HG02938 (cell line): Measurements from ENCODE around the gene CSAD.

Experiments used
- ATAC-seq: cut with Tn5 transposase; IDR thresholded peaks from one replicate; pipeline ENCODE4 v1.9.1; 2021; ENCODE audit warnings: mild to moderate bottlenecking, moderate library complexity; ENCODE audit not compliant: unreplicated experiment

CSAD gene

DNA sequence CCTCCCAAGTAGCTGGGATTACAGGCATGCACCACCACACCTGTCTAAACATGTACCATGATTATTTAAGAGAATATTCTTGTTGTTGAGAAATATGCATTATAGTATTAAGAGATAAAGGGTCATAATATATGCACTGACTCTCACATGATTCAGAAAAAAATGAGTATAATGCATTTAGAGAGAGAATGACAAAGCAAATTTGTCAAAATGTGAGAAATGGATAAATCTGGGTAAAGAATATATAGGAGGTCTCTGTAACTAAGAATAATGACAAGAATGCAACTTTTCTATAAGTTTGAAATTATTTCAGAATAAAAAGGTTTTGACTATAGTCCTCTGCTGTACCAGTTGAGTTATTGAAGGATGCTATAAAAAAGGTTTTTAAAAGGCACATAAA, 28.3 kb downstream of the CSAD start:
- ATAC-seq: no peak

DNA sequence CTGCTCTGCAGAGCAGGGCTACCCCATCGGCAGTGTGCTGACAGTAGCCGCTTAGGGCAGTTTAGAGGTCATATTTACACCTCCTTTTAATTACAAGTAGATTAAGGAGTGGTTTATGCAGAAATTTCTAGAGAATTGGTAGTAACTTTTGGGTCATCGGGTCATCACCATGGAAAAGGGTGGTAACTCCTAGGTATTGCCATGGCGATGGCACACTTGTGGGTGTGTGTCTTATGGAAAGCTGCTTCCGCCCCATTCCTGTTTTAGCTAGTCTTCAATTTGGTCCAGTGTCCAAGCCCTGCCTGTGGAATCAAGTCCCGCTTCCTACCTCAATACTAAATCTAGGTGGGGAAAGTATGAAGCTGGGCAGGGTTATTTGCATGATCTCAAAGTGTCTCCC, 29.7 kb downstream of the CSAD start:
- ATAC-seq: no peak

DNA sequence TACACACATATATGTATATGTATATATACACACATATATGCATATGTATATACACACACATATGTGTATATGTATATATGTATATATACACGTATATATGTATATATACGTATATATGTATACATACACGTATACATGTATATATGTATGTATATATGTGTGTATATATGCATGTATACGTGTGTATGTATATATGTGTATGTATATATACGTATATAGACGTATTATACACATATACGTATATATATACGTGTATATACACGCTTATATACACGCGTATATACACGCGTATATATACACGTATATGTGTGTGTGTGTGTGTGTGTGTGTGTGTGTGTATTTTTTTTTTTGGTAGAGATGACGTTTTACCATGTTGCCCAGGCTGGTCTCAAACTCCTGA, 33.1 kb downstream of the CSAD start:
- ATAC-seq: no peak

DNA sequence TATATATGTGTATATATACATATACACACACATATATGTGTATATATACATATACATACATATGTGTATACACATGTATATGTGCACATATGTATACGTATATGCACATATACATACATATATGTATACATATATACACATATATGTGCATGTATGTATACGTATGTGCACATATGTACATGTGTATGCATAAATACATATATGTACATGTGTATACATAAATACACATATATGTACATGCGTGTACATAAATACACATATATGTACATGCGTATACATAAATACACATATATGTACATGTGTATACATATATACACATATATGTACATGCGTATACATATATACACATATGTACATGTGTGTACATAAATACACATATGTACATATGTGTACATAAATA, 33.5 kb downstream of the CSAD start:
- ATAC-seq: no peak

DNA sequence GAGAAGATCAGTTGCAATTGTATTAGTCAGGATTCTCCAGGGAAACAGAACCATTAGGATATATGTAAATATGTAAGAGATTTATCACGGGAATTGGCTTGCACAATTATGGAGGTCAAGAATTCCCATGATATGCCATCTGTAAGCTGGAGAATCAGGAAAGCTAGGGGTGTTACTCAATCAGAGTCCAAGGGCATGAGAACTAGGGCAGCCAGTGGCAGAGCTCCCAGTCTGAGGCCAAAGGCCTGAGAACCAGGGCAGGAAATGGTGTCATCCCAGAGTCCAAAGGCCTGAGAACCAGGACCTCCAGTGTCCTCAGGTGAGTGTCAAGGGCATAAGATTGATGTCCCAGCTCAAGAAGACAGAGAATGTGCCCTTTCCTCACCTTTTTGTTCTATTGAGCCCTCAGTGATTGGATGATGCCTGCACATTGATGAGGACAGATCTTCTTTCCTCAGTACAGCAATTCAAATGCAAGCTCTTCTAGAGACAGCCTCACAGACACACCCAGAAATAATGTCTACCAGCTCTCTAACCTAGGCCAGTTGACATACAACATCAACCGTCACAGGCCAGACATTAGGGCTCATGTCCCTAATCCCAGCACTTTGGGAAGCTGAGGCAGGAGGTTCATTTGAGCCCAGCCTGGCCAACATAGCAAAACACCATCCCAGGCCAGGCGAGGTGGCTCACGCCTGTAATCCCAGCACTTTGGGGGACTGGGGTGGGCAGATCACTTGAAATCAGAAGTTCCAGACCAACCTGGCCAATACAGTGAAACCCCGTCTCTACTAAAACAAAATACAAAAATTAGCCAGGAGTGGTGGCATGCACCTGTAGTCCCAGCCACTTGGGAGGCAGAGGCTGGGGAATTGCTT, 35.1 kb downstream of the CSAD start:
- ATAC-seq: no peak

DNA sequence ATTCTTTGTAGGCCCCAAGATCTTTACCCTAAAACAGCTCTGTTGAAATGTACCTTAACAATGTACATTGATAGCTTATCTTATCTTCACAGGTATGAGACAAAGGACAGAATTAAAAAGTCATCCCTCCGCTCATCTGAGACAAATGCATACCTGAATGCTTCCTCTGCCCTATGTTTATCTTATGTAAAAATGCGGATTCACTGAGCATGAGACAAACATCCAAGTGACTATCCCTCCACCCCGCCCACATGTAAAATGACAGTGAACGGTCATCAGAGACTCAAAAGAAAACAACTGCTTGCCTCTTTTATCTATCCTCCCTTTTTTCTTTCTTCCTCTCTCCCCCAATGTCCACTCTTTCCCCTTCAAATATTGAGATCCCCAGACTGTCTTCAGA, 37.4 kb downstream of the CSAD start:
- ATAC-seq: no peak

DNA sequence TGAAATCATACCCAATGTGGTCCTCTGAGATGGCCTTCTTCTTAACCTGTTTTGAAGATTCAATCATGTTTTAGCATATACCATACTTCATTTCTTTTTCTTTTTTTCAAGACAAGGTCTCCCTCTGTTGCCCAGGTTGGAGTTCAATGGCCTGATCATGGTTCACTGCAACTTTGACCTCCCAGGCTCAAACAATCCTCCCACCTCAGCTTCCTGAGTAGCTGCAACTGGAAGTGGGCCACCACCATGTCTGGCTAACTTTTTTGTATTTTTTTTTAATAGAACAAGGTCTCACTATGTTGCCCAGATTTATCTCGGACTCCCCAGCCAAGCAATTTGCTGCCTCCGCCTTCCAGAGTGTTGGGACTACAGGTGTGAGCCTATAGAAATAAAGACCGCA, 47.0 kb downstream of the CSAD start:
- ATAC-seq: no peak

DNA sequence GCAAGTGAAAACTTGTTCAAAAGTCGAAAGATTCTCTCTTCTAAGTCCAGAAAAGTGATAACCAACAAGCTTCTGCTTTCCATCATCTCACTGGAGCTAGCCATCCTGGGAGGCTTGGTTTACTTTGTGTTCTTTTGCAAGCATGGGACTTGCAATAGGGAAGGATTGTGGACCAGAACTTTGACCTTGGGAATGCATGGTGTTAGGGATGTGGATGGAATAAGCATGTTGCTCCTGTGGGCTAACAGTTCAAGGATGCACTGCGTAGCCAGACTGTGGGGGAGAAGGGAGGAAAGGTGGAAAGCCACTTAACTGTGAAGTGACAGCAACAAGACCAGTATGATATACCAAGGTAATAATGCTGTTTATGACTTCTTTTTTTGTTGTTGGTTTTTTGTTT, 48.9 kb downstream of the CSAD start:
- no peak for ATAC-seq

DNA sequence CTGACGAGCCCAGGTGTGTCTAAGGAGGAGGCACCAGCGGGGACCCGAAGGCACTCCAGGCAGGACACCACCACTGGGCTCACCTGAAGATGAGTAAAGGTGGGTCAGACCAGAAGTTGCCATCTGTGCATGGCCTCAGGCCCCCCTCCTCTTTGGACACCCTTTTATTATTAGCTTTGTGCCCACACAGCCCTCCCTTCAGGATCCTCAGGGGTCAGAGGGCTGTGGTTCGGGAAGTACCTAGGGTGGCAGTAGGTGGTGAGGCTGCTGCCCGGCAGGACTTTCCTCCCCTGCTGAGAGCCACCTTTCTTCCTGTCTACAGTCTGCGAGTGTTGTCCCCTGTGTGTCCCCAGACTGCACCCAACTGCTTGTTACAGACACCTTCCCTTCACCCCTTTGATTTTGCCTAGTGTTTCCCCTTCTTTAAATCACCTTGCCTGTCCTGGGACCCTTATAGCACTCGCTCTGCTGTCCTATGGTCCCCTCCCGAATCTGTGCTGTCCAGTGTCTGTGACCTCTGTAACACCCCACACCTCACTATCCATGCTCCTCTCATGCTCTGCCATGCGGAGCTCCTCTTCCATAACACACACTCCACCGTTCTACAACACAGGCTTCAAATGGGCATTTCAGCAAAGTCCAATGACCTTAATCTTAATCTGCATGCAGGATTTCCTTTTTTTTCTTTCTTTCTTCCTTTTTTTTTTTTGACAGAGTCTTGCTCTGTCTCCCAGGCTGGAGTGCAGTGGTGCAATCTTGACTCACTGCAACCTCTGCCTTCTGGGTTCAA, 51.8 kb downstream of the CSAD start:
- ATAC-seq: no peak

DNA sequence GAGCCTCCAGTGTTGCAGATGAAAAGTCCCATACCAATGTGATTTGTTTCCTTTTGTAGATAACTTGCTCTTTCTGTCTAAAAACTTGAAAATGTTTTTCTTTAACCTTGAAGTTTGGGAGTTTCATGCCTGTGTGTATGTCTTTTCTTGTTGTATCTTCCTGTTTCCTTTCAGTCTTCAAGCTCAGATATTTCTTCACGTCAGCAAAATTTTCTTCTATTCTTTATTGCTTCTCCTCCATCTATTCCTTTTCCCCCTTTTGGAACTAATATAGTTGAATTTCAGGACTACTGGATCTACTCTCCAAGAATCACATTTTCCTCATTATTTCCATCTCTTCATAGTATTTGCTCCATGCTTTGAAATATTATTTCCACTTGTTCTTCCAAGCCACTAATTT, 53.6 kb downstream of the CSAD start:
- ATAC-seq: no peak

DNA sequence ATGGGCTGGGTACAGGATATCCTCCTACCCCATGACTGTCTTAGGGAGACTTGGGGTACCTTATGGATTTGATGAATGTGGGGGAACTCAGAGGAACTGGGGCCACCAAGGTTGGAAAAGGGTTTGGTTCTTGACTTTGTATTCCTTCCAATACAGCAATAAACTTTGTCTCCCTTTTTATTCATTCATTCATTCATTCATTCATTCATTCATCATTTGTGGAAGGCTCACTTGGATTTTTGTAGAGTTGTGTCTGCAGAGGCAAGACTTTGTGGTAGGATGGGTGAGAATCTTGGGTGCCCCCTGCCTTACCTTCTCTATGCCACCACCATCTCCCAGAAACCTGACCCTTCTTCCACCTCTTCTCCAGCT, 56.4 kb downstream of the CSAD start:
- no peak for ATAC-seq

DNA sequence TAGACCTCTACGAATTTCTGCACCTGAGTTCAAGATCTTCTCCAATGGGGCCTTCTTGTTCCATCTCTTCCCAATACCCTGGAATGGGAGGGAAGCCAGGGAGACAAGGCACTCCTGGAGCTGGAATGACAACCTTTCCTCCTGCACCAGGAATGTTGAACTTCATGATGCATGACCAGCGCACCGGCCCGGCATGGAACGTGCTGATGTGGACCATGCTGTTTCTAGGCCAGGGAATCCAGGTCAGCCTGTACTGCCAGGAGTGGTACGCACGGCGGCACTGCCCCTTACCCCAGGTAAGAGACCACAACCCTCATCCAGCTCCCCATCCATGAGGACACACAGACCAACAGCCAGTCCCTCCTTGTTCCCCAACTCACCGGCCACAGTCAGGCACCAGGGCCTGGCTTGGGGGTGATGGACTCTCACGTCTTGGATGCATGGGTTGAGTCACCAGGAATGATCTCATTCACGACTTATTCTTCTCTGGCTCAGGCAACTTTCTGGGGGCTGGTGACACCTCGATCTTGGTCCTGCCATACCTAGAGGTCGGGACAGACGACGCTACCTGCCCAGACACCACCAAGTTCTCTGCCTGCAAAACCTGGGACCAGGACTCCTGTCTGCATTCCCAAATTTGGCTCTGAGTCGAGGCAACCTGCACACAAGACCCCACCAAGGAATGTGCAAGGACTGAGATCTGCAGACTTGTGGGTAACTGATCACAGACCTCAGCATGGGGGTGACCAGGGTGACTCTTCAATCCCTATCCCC, 57.0 kb downstream of the CSAD start:
- no peak for ATAC-seq

DNA sequence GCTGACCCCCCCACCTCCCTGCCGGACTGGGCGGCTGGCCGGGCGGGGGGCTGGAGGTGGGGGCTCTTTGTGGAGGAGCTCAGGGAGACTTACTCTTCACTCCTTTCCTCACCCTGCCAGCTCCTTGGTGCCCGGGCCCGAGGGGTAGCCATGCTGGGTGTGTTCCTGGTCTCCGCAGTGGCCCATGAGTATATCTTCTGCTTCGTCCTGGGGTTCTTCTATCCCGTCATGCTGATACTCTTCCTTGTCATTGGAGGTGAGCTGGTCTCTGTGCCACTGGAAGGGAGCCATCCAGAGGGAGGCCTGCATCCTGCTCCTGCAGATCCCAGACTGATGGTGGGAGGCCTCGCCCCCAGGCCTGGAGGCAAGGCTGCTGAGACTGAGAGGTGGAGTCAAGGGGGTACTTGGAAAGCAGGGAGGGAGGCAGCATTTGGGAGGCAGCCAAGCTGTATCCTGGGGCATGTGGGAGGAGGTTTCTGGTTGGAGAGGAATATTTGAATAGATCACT, 57.7 kb downstream of the CSAD start:
- no peak for ATAC-seq

DNA sequence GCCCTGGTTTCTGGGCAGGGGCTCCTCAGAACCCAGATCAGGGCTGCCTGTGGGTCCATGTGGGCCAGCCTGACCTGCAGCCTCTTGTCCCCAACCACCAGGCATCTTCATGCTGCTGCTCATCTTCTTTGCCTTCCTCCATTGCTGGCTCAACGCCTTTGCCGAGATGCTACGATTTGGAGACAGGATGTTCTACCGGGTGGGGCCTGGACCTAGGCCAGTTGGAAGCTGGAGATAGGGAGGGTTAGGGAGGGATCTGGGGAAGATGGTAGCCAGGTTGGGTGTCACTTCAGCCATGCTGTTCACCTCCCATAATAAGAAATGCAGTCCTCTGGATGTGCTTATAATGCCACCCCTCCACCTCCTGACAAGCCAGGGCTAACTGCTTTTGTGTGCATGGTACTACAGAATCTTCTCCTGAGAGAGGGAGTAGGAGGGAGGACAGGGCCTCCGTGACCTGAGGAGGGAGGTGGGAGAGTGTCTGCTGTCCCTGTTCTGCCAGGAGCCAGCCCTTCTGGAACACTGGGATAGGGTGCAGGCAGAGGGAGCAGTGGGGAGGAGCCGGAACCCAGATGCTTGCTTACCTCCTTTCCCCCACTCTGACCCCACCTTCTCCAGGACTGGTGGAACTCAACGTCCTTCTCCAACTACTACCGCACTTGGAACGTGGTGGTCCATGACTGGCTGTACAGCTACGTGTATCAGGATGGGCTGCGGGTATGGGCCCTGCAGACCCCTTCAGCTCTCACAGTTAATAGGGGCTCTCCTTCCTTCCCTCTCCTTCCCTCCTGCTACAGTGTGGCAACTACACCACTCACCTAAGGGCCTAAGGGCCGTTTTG, 59.8 kb downstream of the CSAD start:
- ATAC-seq: no peak

DNA sequence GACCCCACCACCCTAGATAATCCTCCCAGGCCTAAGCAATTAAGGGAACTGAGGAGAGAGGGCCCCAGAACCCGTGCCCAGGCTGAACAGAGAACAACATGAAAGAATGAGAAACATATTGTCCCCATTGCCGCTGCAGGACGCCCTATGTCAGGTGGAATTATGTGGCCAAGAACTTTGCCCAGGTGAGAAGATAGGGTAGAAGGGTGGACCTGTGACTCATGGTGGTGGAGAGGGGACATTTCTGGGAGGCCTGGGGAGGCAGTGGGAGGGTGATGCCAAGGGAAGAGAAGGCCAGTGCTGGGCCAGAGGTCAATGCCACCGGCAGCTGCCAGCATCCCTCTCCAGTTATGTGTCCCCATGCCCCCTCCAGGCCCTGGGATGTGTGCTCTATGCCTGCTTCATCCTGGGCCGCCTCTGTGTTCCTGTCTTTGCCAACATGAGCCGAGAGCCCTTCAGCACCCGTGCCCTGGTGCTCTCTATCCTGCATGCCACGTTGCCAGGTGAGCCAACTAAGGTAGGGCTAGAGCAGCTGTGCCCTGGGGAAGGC, 61.9 kb downstream of the CSAD start:
- no peak for ATAC-seq

DNA sequence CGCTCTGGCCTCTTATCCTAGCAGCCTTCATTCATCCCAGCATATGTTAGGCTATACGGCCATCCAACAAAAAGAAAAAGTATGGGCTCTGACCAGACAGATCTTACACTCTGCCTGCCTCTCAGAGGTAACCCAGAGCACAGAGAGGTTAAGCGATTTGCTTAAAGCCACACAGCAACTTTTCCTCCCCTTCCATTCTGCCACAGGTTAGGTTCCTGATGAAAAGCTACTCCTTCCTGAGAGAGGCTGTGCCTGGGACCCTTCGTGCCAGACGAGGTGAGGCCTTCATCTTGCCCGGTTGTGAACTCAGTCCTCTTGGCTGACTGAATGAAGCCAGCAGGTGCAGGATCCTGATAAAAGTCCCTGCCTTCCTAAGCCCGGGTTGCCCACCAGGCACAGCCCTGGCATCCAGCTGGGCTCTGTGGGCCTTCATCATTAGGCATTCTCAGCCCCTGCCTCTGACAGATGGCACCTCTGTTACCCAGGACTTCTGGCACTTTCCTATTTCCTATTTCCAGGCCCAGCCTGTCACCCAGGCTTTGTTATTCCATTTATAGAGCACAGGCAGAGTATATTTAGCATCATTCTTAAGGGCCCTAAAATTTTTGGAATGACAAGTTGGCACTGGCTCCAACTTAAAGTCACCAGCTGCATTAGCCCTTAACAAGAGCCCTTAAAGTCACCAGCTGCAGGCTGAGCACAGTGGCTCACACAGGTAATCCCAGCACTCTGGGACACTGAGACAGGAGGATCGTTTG, 64.7 kb downstream of the CSAD start:
- ATAC-seq: no peak

DNA sequence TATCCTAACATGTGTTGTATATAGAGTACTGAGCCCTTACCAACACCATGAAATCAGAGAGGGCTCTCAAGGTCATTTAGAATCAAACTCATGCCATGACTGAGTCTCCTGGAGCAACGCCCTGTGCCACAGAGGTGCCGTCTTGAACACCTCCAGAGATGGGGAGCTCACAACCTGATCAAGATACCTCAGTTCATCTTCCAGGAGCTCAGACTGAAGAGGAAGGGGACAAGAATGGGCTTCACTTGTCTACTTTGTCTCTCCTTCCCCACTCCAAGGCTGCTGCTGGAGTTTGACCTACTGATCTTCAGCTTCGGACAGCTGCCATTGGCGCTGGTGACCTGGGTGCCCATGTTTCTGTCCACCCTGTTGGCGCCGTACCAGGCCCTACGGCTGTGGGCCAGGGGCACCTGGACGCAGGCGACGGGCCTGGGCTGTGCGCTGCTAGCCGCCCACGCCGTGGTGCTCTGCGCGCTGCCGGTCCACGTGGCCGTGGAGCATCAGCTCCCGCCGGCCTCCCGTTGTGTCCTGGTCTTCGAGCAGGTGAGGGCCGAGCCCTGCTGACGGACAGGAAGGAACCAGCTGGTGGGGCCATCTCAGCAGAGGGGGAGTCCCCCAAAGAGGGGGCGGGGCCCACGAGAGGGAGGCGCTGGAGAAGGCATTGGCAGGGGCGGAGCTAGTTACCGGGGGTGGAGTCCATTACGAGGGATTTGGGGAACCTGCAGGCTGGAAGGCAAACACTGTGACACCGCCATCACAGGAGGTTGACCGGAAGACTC, 65.4 kb downstream of the CSAD start:
- no peak for ATAC-seq

DNA sequence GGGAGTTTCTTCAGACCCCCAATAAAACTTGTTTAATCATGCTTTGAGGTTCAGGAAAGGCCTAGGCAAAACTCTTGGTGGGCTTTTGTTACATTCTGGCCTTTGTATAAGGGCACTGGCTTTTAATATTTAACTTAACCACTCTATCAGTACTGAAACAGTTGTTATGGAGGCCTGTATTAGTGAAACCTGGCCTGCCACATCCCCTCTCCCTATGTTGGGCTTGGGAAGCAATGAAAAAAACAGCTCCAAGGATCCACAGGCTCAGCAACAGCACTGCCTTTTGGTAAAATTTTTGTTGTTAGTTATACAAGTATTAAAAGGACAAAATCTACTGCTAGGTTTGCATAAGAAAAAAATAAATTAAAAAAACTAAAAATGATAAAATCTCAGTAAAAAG, 66.8 kb downstream of the CSAD start:
- no peak for ATAC-seq
